Neural progenitor cell (in vitro differentiated cells): ENCODE data around the gene RHCG.

ENCODE experiments used
- EZH2phosphoT487 ChIP-seq: fragments of 200-600 bp; sonication (generic); IDR thresholded peaks from 2 replicates; pipeline ENCODE4 v1.6.1; 2017; ENCODE audit warnings: antibody characterized with exemption
- TF ChIP-seq, protein P1 (sequence below): fragments of 200-600 bp; sonication (generic); IDR thresholded peaks from 2 replicates; pipeline ENCODE4 v1.5.1; 2017; ENCODE audit warnings: antibody characterized with exemption, mild to moderate bottlenecking

DNA sequence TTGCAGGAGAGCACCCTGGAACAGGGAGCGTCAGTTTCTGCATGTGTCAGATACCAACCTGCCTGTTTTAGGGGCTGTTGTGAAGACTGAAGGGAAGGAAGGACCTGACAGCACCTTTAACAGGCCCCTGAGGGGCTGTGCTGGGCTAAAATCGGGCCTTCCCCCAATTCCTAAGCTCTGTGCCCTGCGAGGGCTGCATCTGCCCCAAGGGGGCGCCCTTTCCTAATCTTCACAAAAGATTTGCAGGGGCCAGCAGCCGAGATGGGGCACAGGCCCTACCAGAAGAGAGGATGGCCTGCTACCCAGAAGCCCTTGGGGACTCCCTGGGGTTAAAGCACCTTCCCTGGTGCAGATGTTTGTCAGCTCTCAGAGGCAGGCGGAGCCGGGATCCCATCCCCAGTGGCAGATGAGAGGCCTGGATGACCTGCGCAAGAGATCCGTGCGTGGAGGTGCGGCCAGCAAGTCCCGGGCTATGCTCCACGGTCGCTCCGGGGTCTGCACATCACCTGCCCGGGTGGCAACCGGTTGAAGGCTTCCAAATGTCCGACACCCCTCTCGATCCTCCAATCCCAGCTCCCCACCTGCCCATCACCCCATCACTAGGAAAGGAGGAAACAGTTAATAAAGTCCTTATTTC is 53.6 kb downstream of the RHCG start:
- TF ChIP-seq, protein P1, sequence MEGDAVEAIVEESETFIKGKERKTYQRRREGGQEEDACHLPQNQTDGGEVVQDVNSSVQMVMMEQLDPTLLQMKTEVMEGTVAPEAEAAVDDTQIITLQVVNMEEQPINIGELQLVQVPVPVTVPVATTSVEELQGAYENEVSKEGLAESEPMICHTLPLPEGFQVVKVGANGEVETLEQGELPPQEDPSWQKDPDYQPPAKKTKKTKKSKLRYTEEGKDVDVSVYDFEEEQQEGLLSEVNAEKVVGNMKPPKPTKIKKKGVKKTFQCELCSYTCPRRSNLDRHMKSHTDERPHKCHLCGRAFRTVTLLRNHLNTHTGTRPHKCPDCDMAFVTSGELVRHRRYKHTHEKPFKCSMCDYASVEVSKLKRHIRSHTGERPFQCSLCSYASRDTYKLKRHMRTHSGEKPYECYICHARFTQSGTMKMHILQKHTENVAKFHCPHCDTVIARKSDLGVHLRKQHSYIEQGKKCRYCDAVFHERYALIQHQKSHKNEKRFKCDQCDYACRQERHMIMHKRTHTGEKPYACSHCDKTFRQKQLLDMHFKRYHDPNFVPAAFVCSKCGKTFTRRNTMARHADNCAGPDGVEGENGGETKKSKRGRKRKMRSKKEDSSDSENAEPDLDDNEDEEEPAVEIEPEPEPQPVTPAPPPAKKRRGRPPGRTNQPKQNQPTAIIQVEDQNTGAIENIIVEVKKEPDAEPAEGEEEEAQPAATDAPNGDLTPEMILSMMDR: peak; percentile 91
- TF ChIP-seq EZH2phosphoT487: no peak
